HepG2 (cell line): ENCODE results near the gene SKIDA1. TPM values are rescaled to one million over a fixed set of nuclear protein-coding genes. Genes with fewer than 3 reads are reported as not detected.

Source experiments
- CHD2 ChIP-seq: IDR thresholded peaks from 2 replicates; pipeline ENCODE4 v1.6.1; 2011; ENCODE audit warnings: low read depth, low read length, improper control_type of control experiment
- E2F5 ChIP-seq: sonication (generic); formaldehyde crosslinking; conservative IDR thresholded peaks from 2 replicates; pipeline ENCODE4 v1.4.0; 2020; ENCODE audit warnings: missing genetic modification reagents
- GMEB1 ChIP-seq: sonication (generic); formaldehyde crosslinking; IDR thresholded peaks from 2 replicates; pipeline ENCODE4 v1.5.1; 2020; ENCODE audit warnings: missing genetic modification reagents, mild to moderate bottlenecking, borderline replicate concordance
- KAT7 ChIP-seq: IDR thresholded peaks from 2 replicates; pipeline ENCODE4 v1.6.1; 2018; ENCODE audit warnings: borderline replicate concordance, missing compliant biosample characterization
- MXD1 ChIP-seq: sonication (generic); formaldehyde crosslinking; IDR thresholded peaks from 2 replicates; pipeline ENCODE4 v1.4.0; 2020; ENCODE audit warnings: mild to moderate bottlenecking, missing genetic modification reagents
- NFAT5 ChIP-seq: sonication (generic); formaldehyde crosslinking; IDR thresholded peaks from 2 replicates; pipeline ENCODE4 v1.4.0; 2020; ENCODE audit warnings: missing genetic modification reagents
- THAP9 ChIP-seq: sonication (generic); formaldehyde crosslinking; IDR thresholded peaks from 2 replicates; pipeline ENCODE4; 2020; ENCODE audit warnings: missing genetic modification reagents, mild to moderate bottlenecking, borderline replicate concordance
- YEATS4 ChIP-seq: sonication (generic); formaldehyde crosslinking; IDR thresholded peaks from 2 replicates; pipeline ENCODE4 v1.4.0; 2020; ENCODE audit warnings: missing genetic modification reagents, borderline replicate concordance
- ZFP37 ChIP-seq: sonication (generic); formaldehyde crosslinking; IDR thresholded peaks from 2 replicates; pipeline ENCODE4 v1.4.0; 2020; ENCODE audit warnings: missing genetic modification reagents, borderline replicate concordance
- ZNF124 ChIP-seq: sonication (generic); formaldehyde crosslinking; IDR thresholded peaks from 2 replicates; pipeline ENCODE4 v1.4.0; 2020; ENCODE audit warnings: missing genetic modification reagents
- ZNF235 ChIP-seq: sonication (generic); formaldehyde crosslinking; IDR thresholded peaks from 2 replicates; pipeline ENCODE4 v1.8.1; 2023; ENCODE audit warnings: mild to moderate bottlenecking, missing genetic modification reagents, borderline replicate concordance
- ZNF33A ChIP-seq: sonication (generic); formaldehyde crosslinking; IDR thresholded peaks from 2 replicates; pipeline ENCODE4 v1.5.1; 2020; ENCODE audit warnings: missing genetic modification reagents, mild to moderate bottlenecking, moderate library complexity, borderline replicate concordance
- ZNF782 ChIP-seq: sonication (generic); formaldehyde crosslinking; IDR thresholded peaks from 2 replicates; pipeline ENCODE4 v1.4.0; 2020; ENCODE audit warnings: missing genetic modification reagents, mild to moderate bottlenecking, borderline replicate concordance
- ZSCAN12 ChIP-seq: sonication (generic); formaldehyde crosslinking; IDR thresholded peaks from 2 replicates; pipeline ENCODE4 v1.9.0; 2021; ENCODE audit warnings: mild to moderate bottlenecking, missing genetic modification reagents
- polyA plus RNA-seq, 8 experiments: library from polyadenylated mRNA; depleted of rRNA in 3 of 8; stranded (reverse) in 7 of 8; unstranded in 1 of 8; fragments of >200 nt; fragmentation: Illumina TruSeq in 4 of 8; extraction: Trizol in 4 of 8; gene quantifications; 2 replicates each; pipeline versions ENCODE4 v1.2.1 to v1.2.3, GENCODE V29; 2011 to 2016; ENCODE audit warnings: low read depth in 4 of 8, missing spikeins in 1 of 8, mixed read lengths in 1 of 8; ENCODE audit not compliant: insufficient read depth in 1 of 8
- total RNA-seq, 5 experiments: library from RNA; depleted of rRNA; stranded (reverse); fragments of >200 nt; fragmentation: Illumina TruSeq; extraction: Trizol; gene quantifications; 2 replicates each; pipeline ENCODE4 v1.2.3, GENCODE V29; 2016; ENCODE audit warnings: low read depth in 1 of 5

The SKIDA1 gene
- total and polyA plus RNA-seq, 2 of the 13 experiments (the other 11 are each of a cell fraction or from before 2014, with no cell fraction given), result 0.73 to 1.5 TPM

GRCh38 chr10:21533467-21534279 lies 8.2 kb upstream of the SKIDA1 start, which contains the start of gene MLLT10 (continued):
- no peak for TF ChIP-seq ZNF33A (CRISPR knock-in tag)
- TF ChIP-seq ZFP37 (CRISPR knock-in tag), result 0 out of 2 replicates have a peak, but pooled peaks have one; percentile 18
- TF ChIP-seq MXD1 (CRISPR knock-in tag), result 0 out of 2 replicates have a peak, but pooled peaks have one; percentile 49
- TF ChIP-seq YEATS4, result peak; percentile 94
- peak; percentile 70; the same call in 1 of the 2 replicates for TF ChIP-seq KAT7 (CRISPR knock-in tag)
- peak; percentile 93 for TF ChIP-seq GMEB1 (CRISPR knock-in tag)
- TF ChIP-seq CHD2, result 0 out of 2 replicates have a peak, but pooled peaks have one; percentile 22
- peak; percentile 64; the same call in 1 of the 2 replicates for TF ChIP-seq ZSCAN12 (CRISPR knock-in tag)
- no peak; the same call in 1 of the 2 replicates for TF ChIP-seq ZNF124 (CRISPR knock-in tag)
- peak; percentile 37; the same call in 1 of the 2 replicates for TF ChIP-seq E2F5 (CRISPR knock-in tag)
- peak; percentile 35; the same call in 1 of the 2 replicates for TF ChIP-seq ZNF235
- peak; percentile 81; the same call in 1 of the 2 replicates for TF ChIP-seq NFAT5 (CRISPR knock-in tag)
- TF ChIP-seq THAP9 (CRISPR knock-in tag), result peak; percentile 76; the same call in 1 of the 2 replicates
- peak; percentile 90 for TF ChIP-seq ZNF782 (CRISPR knock-in tag)
